ENCODE results near the gene GBX1. TPM values are rescaled to one million over a fixed set of nuclear protein-coding genes. Genes with fewer than 3 reads are reported as not detected.

GBX1 gene
- total RNA-seq, 5 donors from 2014 or later (not counting 1 experiment from before 2014, with no cell fraction given) = not detected

DNA sequence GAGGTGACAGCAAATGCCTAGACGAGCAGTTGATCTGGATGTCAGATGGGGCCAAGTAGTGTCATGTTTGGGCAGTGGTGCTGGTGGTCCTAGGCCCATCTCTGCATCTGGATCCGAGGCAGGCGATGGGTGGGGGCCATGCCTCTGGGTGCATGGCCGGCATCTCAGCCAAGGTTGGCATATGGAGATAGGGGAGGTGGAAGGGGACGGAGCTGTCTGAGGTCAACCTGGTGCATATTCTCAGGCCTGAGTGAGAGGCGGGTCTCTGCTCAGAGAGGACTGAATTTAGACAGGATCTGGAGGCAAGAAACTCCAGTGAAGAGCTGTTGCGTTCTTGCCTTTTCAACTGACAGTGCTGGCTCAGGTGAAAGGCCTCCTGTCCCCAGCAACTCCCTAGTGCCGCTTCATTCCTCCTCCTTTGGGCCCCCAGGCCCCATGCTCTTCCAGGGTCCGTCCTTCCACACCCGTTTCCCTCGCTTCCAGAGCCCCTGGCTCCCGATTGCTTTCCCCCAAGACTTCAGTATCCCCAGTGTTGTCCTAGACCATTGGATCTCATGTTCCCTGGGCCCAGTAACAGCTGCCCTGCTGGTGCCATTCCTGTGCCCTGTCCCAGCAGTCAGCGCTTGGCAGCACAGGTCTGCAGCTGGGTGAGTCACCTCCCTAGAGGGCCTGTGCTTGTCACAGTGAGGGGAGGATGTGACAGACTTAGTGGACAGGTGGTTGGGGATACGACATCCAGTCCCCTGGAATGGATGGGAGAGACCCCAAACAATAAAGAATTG, 32.6 kb downstream of the GBX1 start:
- no peak overlapping the region for H3K27ac Mint-ChIP-seq

DNA sequence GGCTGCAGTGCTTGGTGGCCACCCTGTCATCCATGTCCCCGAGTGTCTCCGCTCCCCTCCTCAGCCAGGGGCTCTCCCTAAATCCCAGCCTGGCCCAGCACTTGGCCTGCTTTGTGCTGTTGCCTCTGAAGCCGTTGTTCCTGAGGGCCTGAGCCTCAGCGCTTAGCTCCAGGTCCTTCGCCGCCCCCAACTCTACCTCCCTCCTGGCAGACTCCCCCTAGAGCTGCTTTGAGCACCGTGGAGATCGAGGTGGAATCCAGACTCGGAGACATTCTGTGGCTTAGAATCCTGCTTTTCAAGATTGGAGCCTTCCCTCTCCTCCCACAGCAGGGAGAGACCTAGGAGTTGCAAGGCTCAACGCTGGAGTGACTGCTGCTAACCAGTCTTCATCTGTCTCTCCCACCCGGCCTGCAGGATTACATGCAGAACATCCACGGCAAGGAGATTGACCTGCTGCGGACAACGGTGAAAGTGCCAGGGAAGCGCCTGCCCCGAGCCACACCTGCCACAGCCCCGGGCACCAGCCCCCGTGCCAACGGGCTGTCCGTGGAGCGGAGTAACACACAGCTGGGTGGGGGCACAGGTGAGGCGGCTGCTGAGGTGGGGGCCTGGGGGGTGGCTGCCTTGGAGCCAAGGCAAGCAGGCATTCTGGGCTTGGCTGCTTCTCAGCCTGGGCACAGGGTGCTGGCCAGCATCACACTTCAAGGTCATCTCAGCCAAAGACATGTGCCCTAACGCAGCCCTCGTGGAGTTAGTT, 33.3 kb downstream of the GBX1 start:
- Mint-ChIP-seq H3K4me3 (no peak overlapping the region), H3K27ac (no peak overlapping the region), H3K9me3 (no peaks in the 10 kb centered on the region), H3K4me1 (no peaks in the 10 kb centered on the region), H3K27me3 (no peaks in the 10 kb centered on the region), H3K36me3 (peaks cover 41% of the 10 kb centered on the region)
- no peaks in the 10 kb centered on the region for H3K27me3 ChIP-seq (replicated peaks in 1 of 2; ENCODE audit: control insufficient read depth in 2 of 2, extremely low read depth in 1 of 2, insufficient read depth in 2 of 2, low read length in 1 of 2)
- ChIA-PET CTCF (no interaction called here), POLR2A (no interaction called here)
- H3K4me3 ChIP-seq (ENCODE audit: control insufficient read depth in 1 of 2, extremely low read depth in 1 of 2, low read length in 1 of 2) = no peak overlapping the region
- H3K9me3 ChIP-seq = no peaks in the 10 kb centered on the region
- no peaks in the 10 kb centered on the region for H3K4me1 ChIP-seq (ENCODE audit: control insufficient read depth in 1 of 2, extremely low read depth in 1 of 2, insufficient read depth in 2 of 2, low read length in 2 of 2)
- peaks cover 0 to 11% of the 10 kb centered on the region in 2 donors for H3K36me3 ChIP-seq (ENCODE audit: control insufficient read depth in 2 of 2, extremely low read depth in 1 of 2, insufficient read depth in 1 of 2, low read length in 1 of 2)
- no peak overlapping the region for H3K27ac ChIP-seq (ENCODE audit: low read length)
- no peak for DNase-seq
- no peak for ATAC-seq (replicated peaks in 1 of 4)
- WGBS (ENCODE audit: insufficient coverage) = 95% methylated on average over 23 of the region's 24 CpGs

More for the DNA sequence above, 32.6 kb downstream of the GBX1 start:
- Histone ChIP-seq H3K4me3 (ENCODE audit: control insufficient read depth in 1 of 2, extremely low read depth in 1 of 2, low read length in 1 of 2) (no peak overlapping the region), H3K27ac (ENCODE audit: low read length) (no peak overlapping the region), H3K36me3 (ENCODE audit: control insufficient read depth in 2 of 2, extremely low read depth in 1 of 2, insufficient read depth in 1 of 2, low read length in 1 of 2) (peaks cover 0 to 11% of the 10 kb centered on the region in 2 donors), H3K9me3 (no peaks in the 10 kb centered on the region), H3K4me1 (ENCODE audit: control insufficient read depth in 1 of 2, extremely low read depth in 1 of 2, insufficient read depth in 2 of 2, low read length in 2 of 2) (no peaks in the 10 kb centered on the region), H3K27me3 (replicated peaks in 1 of 2; ENCODE audit: control insufficient read depth in 2 of 2, extremely low read depth in 1 of 2, insufficient read depth in 2 of 2, low read length in 1 of 2) (no peaks in the 10 kb centered on the region)
- ChIA-PET POLR2A (no interaction called here), CTCF (no interaction called here)
- Mint-ChIP-seq H3K9me3 (no peaks in the 10 kb centered on the region), H3K4me3 (no peak overlapping the region), H3K27me3 (no peaks in the 10 kb centered on the region), H3K36me3 (peaks cover 39% of the 10 kb centered on the region), H3K4me1 (no peaks in the 10 kb centered on the region)
- no peak for ATAC-seq (replicated peaks in 1 of 4)
- 97% methylated on average over 13 of the region's 14 CpGs for WGBS (ENCODE audit: insufficient coverage)
- DNase-seq = no peak

- Mint-ChIP-seq H3K27me3 (no peaks in the 10 kb centered on the region), H3K9me3 (no peaks in the 10 kb centered on the region), H3K27ac (no peak overlapping the region), H3K4me3 (no peak overlapping the region), H3K36me3 (peaks cover 39% of the 10 kb centered on the region), H3K4me1 (no peaks in the 10 kb centered on the region)
- ATAC-seq (replicated peaks in 1 of 4) = no peak
- no peaks in the 10 kb centered on the region for H3K9me3 ChIP-seq
- peaks cover 0 to 15% of the 10 kb centered on the region in 2 donors for H3K36me3 ChIP-seq (ENCODE audit: control insufficient read depth in 2 of 2, extremely low read depth in 1 of 2, insufficient read depth in 1 of 2, low read length in 1 of 2)
- H3K27me3 ChIP-seq (replicated peaks in 1 of 2; ENCODE audit: control insufficient read depth in 2 of 2, extremely low read depth in 1 of 2, insufficient read depth in 2 of 2, low read length in 1 of 2) = peaks cover 0 to 2% of the 10 kb centered on the region in 2 experiments
- no peak overlapping the region for H3K4me3 ChIP-seq (ENCODE audit: control insufficient read depth in 1 of 2, extremely low read depth in 1 of 2, low read length in 1 of 2)
- ChIA-PET POLR2A (no interaction called here), CTCF (no interaction called here)
- no peaks in the 10 kb centered on the region for H3K4me1 ChIP-seq (ENCODE audit: control insufficient read depth in 1 of 2, extremely low read depth in 1 of 2, insufficient read depth in 2 of 2, low read length in 2 of 2)
- no peak overlapping the region for H3K27ac ChIP-seq (ENCODE audit: low read length)
- DNase-seq = no peak
- 98% methylated on average over 9 of the region's 16 CpGs for WGBS (ENCODE audit: insufficient coverage)
These were observed 34.1 kb downstream of the GBX1 start for GRCh38 chr7:151133266-151133985.

- Histone ChIP-seq H3K36me3 (ENCODE audit: control insufficient read depth in 2 of 2, extremely low read depth in 1 of 2, insufficient read depth in 1 of 2, low read length in 1 of 2) (peaks cover 0 to 18% of the 10 kb centered on the region in 2 donors), H3K9me3 (no peaks in the 10 kb centered on the region), H3K27ac (ENCODE audit: low read length) (no peak overlapping the region), H3K4me3 (ENCODE audit: control insufficient read depth in 1 of 2, extremely low read depth in 1 of 2, low read length in 1 of 2) (no peak overlapping the region), H3K4me1 (ENCODE audit: control insufficient read depth in 1 of 2, extremely low read depth in 1 of 2, insufficient read depth in 2 of 2, low read length in 2 of 2) (no peaks in the 10 kb centered on the region), H3K27me3 (replicated peaks in 1 of 2; ENCODE audit: control insufficient read depth in 2 of 2, extremely low read depth in 1 of 2, insufficient read depth in 2 of 2, low read length in 1 of 2) (peaks cover 0 to 2% of the 10 kb centered on the region in 2 experiments)
- ChIA-PET CTCF (no interaction called here), POLR2A (no interaction called here)
- Mint-ChIP-seq H3K27ac (no peak overlapping the region), H3K9me3 (no peaks in the 10 kb centered on the region), H3K4me3 (no peak overlapping the region), H3K4me1 (no peaks in the 10 kb centered on the region), H3K27me3 (no peaks in the 10 kb centered on the region), H3K36me3 (peaks cover 41% of the 10 kb centered on the region)
- no peak for DNase-seq
- WGBS (ENCODE audit: insufficient coverage) = 95% methylated on average over 17 of the region's 21 CpGs
- no peak for ATAC-seq (replicated peaks in 1 of 4)
These were observed 34.9 kb downstream of the GBX1 start for GRCh38 chr7:151132461-151133205.

GRCh38 chr7:151131592-151132293, 35.8 kb downstream of the GBX1 start:
- no peak overlapping the region for H3K27ac ChIP-seq (ENCODE audit: low read length)
- no peak overlapping the region for H3K27ac Mint-ChIP-seq
- H3K9me3 Mint-ChIP-seq = no peaks in the 10 kb centered on the region
- no peaks in the 10 kb centered on the region for H3K4me1 ChIP-seq (ENCODE audit: control insufficient read depth in 1 of 2, extremely low read depth in 1 of 2, insufficient read depth in 2 of 2, low read length in 2 of 2)
- H3K27me3 ChIP-seq (replicated peaks in 1 of 2; ENCODE audit: control insufficient read depth in 2 of 2, extremely low read depth in 1 of 2, insufficient read depth in 2 of 2, low read length in 1 of 2) = peaks cover 0 to 2% of the 10 kb centered on the region in 2 experiments
- no peak overlapping the region for H3K4me3 Mint-ChIP-seq
- peaks cover 0 to 18% of the 10 kb centered on the region in 2 donors for H3K36me3 ChIP-seq (ENCODE audit: control insufficient read depth in 2 of 2, extremely low read depth in 1 of 2, insufficient read depth in 1 of 2, low read length in 1 of 2)
- ChIA-PET POLR2A (no interaction called here), CTCF (no interaction called here)
- DNase-seq = no peak
- no peaks in the 10 kb centered on the region for H3K9me3 ChIP-seq
- 89% methylated on average over 11 of the region's 19 CpGs for whole genome bisulfite sequencing (ENCODE audit: insufficient coverage)
- H3K4me1 Mint-ChIP-seq = no peaks in the 10 kb centered on the region
- peaks cover 40% of the 10 kb centered on the region for H3K36me3 Mint-ChIP-seq
- no peak overlapping the region for H3K4me3 ChIP-seq (ENCODE audit: control insufficient read depth in 1 of 2, extremely low read depth in 1 of 2, low read length in 1 of 2)
- no peaks in the 10 kb centered on the region for H3K27me3 Mint-ChIP-seq
- no peak for ATAC-seq (replicated peaks in 1 of 4)
